ENCODE measurements around the gene TEKT5.

TEKT5 gene

DNA sequence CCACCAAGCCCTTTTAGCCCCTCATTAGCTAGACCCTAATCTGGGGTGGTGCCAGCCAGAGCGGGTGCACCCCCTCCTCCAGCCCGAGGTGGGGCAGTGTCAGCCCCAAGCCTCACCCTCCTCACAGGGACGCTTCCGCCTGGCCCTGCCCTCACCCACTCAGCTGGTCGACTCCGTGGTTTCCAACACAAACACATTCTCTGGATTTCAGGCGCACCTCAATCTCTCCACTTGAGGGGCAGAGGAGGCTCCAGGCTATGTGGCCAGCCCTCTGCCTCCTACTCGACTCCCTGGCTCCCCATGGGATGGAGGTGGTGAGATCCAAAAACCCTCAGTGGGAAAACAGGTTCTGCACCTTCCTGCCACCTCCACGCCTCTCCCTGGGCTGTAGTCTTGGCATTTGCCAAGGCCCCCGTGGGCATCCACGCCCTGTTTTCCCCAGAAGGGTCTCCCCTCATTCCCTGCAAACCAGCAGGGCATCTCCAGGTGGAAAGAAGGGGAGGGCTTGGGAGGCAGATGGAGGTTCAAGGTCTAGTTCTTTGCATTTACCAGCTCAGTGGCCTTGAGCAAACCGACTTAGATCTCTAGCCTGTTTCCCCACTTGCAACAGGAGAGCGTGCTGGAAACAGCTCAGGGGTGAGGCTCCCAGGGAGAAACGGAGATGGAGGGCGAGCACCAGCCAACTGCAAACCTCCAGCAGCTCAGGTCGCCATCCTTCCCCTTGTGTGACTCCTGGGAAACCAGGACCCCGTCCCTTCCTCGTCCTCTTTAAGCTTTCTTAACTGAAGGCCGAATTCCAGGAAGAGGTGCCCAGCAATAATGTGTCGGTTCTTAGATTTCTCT, 116.0 kb downstream of the TEKT5 start:
- no peak for DNase-seq (ENCODE audit: low read depth)
